HEK293T (cell line): ENCODE results near the gene FBN2.

Source experiments
- CTCF ChIA-PET: fragments of 350-600 bp; formaldehyde crosslinking; extraction: SDS; loops from one replicate; lab custom pipeline; 2021; ENCODE audit warnings: antibody characterized with exemption, inconsistent platforms; lab: Yijun Ruan, JAX
- POLR2A ChIA-PET: fragments of 350-600 bp; formaldehyde crosslinking; extraction: SDS; loops from one replicate; lab custom pipeline; 2020; ENCODE audit warnings: antibody characterized with exemption, inconsistent platforms; lab: Yijun Ruan, JAX
- DNase-seq: peaks from one replicate; pipeline ENCODE4 v3.0.0; 2012; ENCODE audit warnings: mixed read lengths; ENCODE audit errors: extremely low spot score
- ARNT ChIP-seq: fragments of 450-650 bp; IDR thresholded peaks from 2 replicates; pipeline ENCODE4 v1.6.1; 2017; ENCODE audit warnings: mild to moderate bottlenecking
- BHLHE40 ChIP-seq: fragments of 450-650 bp; IDR thresholded peaks from 2 replicates; pipeline ENCODE4 v1.6.1; 2016; ENCODE audit warnings: mild to moderate bottlenecking, moderate library complexity, borderline replicate concordance
- CTBP1 ChIP-seq: fragments of 450-650 bp; IDR thresholded peaks from 2 replicates; pipeline ENCODE4 v1.6.1; 2016; ENCODE audit warnings: borderline replicate concordance
- ELF4 ChIP-seq: fragments of 450-650 bp; IDR thresholded peaks from 2 replicates; pipeline ENCODE4 v1.6.1; 2017; ENCODE audit warnings: antibody characterized with exemption
- FOXA1 ChIP-seq: fragments of 450-650 bp; IDR thresholded peaks from 2 replicates; pipeline ENCODE4 v1.6.1; 2016; ENCODE audit warnings: mild to moderate bottlenecking
- FOXK2 ChIP-seq: fragments of 450-650 bp; IDR thresholded peaks from 2 replicates; pipeline ENCODE4 v1.6.1; 2016; ENCODE audit warnings: mild to moderate bottlenecking
- FOXM1 ChIP-seq: fragments of 450-650 bp; IDR thresholded peaks from 2 replicates; pipeline ENCODE4 v1.6.1; 2017; ENCODE audit warnings: mild to moderate bottlenecking, borderline replicate concordance
- HDGF ChIP-seq: fragments of 450-650 bp; IDR thresholded peaks from 2 replicates; pipeline ENCODE4 v1.6.1; 2017; ENCODE audit warnings: antibody characterized with exemption, borderline replicate concordance
- L3MBTL2 ChIP-seq: fragments of 450-650 bp; conservative IDR thresholded peaks from 2 replicates; pipeline ENCODE4 v1.6.1; 2016; ENCODE audit warnings: mild to moderate bottlenecking
- LEF1 ChIP-seq: fragments of 450-650 bp; IDR thresholded peaks from 2 replicates; pipeline ENCODE4 v1.6.1; 2017; ENCODE audit warnings: mild to moderate bottlenecking, borderline replicate concordance
- NFRKB ChIP-seq: fragments of 450-650 bp; IDR thresholded peaks from 2 replicates; pipeline ENCODE4 v1.6.1; 2016; ENCODE audit warnings: mild to moderate bottlenecking, moderate library complexity
- SP1 ChIP-seq: fragments of 450-650 bp; IDR thresholded peaks from 2 replicates; pipeline ENCODE4 v1.6.1; 2017
- SUZ12 ChIP-seq: fragments of 450-650 bp; IDR thresholded peaks from 2 replicates; pipeline ENCODE4 v1.6.1; 2016; ENCODE audit warnings: mild to moderate bottlenecking
- TARDBP ChIP-seq: fragments of 450-650 bp; IDR thresholded peaks from 2 replicates; pipeline ENCODE4 v1.6.1; 2016
- ZNF384 ChIP-seq: fragments of 450-650 bp; IDR thresholded peaks from 2 replicates; pipeline ENCODE4 v1.6.1; 2016
- TF ChIP-seq, protein P1 (sequence below): fragments of 450-650 bp; IDR thresholded peaks from 2 replicates; pipeline ENCODE4 v1.6.1; 2016

Gene FBN2

DNA sequence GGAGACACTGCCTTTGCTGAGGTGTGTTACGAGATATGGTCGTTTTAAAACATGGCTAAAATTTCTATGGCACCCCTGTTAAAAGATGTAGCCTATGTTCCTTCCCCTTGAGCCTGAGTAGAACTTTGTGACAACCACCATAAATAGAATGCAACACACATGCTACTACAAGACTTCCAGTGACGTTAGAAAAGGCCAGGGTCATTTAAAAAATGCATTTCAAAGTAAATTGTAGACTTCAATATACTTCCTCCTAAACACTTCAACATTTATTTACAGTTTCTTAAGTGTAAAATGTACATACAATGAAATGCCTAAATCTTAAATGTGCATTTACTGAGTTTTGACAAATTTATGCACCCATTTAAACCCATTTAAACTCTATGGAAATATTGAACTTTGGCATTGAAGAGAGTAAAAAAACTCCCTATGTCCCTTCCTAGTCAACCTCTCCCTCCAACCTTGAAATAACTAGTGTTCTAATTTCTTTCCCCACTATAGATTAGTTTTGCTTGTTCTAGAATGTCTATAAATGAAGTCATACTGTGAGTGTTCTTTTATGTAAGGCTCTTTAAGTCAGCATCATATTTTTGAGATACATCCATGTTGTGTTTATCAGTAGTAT, 294.0 kb downstream of the FBN2 start:
- TF ChIP-seq, protein P1, sequence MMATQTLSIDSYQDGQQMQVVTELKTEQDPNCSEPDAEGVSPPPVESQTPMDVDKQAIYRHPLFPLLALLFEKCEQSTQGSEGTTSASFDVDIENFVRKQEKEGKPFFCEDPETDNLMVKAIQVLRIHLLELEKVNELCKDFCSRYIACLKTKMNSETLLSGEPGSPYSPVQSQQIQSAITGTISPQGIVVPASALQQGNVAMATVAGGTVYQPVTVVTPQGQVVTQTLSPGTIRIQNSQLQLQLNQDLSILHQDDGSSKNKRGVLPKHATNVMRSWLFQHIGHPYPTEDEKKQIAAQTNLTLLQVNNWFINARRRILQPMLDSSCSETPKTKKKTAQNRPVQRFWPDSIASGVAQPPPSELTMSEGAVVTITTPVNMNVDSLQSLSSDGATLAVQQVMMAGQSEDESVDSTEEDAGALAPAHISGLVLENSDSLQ: no peak
- no peak for TF ChIP-seq ZNF384
- no peak for TF ChIP-seq ARNT
- TF ChIP-seq TARDBP: no peak
- no peak for TF ChIP-seq SUZ12
- TF ChIP-seq FOXM1: no peak
- POLR2A ChIA-PET: no interaction called here
- CTCF ChIA-PET: no interaction called here
- no peak for DNase-seq

DNA sequence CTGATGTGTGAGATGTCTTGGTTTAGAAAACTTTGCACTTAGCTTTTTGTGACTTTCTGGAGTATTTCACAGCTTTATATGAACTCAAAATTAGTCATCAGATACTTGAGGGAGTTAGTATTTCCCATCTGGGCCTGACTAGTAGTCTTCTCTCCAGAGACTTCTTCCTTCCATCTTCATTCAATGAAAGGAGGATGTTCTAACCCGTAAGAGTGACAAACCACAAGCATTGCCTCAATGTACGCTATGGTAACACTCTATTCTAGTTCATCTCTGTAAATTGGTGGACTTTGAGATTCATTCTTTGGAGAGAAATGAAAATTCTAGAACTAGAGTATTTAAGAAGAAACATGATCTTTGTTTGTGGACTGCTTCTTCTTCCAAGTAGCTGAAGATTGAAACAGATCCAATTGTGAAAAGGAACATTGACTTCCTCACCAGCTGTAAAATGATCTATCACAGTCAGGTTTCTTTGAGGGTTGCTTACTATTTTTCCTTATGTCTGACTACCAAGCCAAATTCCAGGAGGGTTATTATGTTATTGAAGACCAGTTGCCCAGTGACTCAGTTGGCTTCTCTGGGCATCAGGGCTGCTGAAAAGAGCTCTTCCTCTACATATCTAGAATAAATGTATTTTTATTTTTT, 296.9 kb downstream of the FBN2 start:
- POLR2A ChIA-PET: no interaction called here
- TF ChIP-seq SP1: no peak
- DNase-seq: no peak
- CTCF ChIA-PET: no interaction called here

DNA sequence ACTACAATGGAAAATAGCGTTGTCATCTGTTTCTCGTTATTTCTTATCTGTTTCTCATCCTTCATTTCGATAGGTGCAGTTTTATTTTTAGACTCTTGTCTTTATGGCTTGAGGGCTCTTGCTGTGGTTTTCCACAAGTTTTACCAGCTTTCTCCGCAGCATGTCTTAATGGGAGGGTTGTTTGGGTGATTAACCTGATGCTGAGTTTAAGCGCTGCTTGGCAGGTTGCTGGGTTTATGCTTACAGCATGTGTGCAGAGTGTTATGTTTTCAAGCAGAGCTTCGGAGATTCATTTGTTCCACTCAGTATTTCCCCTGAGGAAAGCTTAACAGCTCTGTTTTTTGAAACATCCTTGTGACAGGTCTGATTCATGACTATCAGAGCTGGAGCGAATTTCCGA, 300.5 kb downstream of the FBN2 start:
- CTCF ChIA-PET: interaction anchor here (0.6 to 0.9 kb wide), 2 partner anchors 360 to 634 kb away, joined by 3 to 4 read pairs; no protein-coding TSS in a partner anchor
- POLR2A ChIA-PET: no interaction called here
- no peak for TF ChIP-seq LEF1
- peak; percentile 32 for TF ChIP-seq L3MBTL2
- TF ChIP-seq SP1: no peak
- TF ChIP-seq FOXM1: no peak
- no peak; the same call in 1 of the 2 replicates for TF ChIP-seq ARNT
- no peak for TF ChIP-seq FOXA1
- TF ChIP-seq SUZ12: no peak
- no peak for TF ChIP-seq ZNF384
- TF ChIP-seq NFRKB: no peak
- no peak for TF ChIP-seq HDGF
- no peak for TF ChIP-seq ELF4
- TF ChIP-seq BHLHE40: no peak
- TF ChIP-seq CTBP1: peak; percentile 72; the same call in 1 of the 2 replicates
- TF ChIP-seq, protein P1: peak; percentile 84
- TF ChIP-seq TARDBP: no peak
- no peak for TF ChIP-seq FOXK2
- DNase-seq: peak; percentile 33

DNA sequence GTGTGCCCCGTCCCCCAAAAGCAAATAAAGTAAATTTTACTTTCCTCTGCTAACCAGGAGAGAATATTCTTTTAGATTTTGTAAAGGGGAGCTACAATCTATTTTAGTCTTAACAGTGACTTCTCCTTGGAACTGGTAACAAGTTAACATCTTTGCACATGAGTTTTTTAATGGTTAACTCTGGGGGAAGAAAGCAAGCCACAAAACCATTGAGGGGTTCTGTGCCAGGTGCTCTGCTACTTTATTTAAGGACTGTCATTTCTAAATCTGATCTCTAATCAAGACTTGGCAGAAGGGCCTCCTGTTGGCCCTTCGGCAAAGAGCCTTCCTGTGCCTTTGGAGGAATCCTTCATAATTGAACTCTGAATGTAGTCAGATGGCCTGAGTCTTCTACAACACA, 301.0 kb downstream of the FBN2 start:
- POLR2A ChIA-PET: no interaction called here
- DNase-seq: no peak
- no peak for TF ChIP-seq HDGF
- TF ChIP-seq, protein P1: no peak
- TF ChIP-seq LEF1: no peak
- TF ChIP-seq L3MBTL2: no peak
- no peak for TF ChIP-seq SP1
- no peak for TF ChIP-seq ELF4
- TF ChIP-seq FOXK2: no peak
- TF ChIP-seq TARDBP: no peak
- TF ChIP-seq SUZ12: no peak
- no peak for TF ChIP-seq ZNF384
- no peak for TF ChIP-seq NFRKB
- TF ChIP-seq CTBP1: no peak
- TF ChIP-seq BHLHE40: no peak
- TF ChIP-seq FOXM1: no peak
- TF ChIP-seq FOXA1: no peak
- no peak for TF ChIP-seq ARNT
- CTCF ChIA-PET: interaction anchor here (0.9 kb wide), 1 partner anchor 359 kb away, joined by 3 read pairs; no protein-coding TSS in a partner anchor

DNA sequence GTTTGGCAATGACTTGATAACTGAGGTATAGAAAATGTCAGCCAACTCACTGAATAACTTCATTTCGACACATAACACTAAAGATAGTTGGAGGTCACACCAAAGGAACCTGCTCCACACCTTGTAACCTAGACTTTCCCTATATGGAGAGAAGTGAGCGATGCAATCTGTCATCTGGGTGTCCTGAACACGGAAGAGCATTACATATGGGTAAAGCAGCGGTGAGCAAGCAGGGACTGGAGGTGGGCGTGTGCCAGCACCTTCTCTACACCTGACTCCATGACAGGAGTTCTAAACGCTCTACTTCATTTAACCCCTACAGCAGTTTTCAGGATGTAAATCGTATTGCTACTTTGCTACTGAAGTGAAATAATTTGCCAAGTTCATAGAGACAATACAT, 301.7 kb downstream of the FBN2 start:
- DNase-seq: no peak
- ChIA-PET POLR2A (no interaction called here), CTCF (no interaction called here)
- TF ChIP-seq NFRKB (no peak), LEF1 (no peak), FOXM1 (no peak), SP1 (no peak), ELF4 (no peak), CTBP1 (no peak), L3MBTL2 (no peak), BHLHE40 (no peak), ZNF384 (no peak), SUZ12 (no peak), HDGF (no peak), TARDBP (no peak), ARNT (no peak), FOXA1 (no peak), FOXK2 (no peak)
- TF ChIP-seq, protein P1: no peak
